NCI-H446 (cell line): ENCODE data around the gene PCIF1.
"Not testable (repeated sequence)": the region's sequence is repeated elsewhere in the genome, so short reads cannot be mapped to it uniquely, and the experiment has no call there.

ENCODE experiments used
- DNase-seq, 2 experiments: peaks; one replicate each; lab custom pipeline; 2025; lab: John Stamatoyannopoulos, UW

The PCIF1 gene

GRCh38 chr20:45967551-45968080 lies 33.1 kb downstream of the PCIF1 start:
- no peak for DNase-seq

DNA sequence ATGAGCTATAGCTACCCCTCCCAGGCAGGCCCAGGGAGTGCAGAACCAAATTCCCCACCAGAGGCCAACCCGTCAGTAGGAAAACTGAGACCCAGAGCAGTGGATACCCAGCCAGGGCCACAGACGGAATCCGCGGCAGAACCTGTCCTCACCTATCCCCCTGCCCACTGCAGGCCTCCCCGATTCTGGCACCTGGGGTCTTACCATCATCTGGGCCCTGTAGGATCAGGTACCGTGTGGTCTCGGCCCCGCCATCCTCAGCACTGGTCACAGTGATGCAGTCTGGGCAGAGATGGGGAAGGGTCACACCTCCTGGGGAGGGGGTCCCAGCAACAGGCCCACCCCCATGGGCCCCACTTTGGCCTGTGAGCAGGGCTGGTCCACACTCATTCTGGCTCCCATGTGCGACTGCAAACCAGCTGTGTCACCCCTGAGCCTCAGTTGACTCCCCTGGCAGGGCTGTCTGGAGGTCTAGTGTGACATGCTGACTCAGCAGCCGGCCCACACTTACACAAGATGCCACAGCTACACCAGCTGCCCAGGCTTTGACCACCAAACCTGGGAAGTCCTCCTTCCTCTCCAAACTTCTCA lies 33.7 kb downstream of the PCIF1 start:
- DNase-seq: no peak

GRCh38 chr20:45968801-45969711 lies 34.6 kb downstream of the PCIF1 start:
- DNase-seq: no peak

GRCh38 chr20:45969712-45970634 lies 35.5 kb downstream of the PCIF1 start:
- peak; percentile 43 to 76 for DNase-seq

- DNase-seq: no peak
These were observed 36.4 kb downstream of the PCIF1 start for GRCh38 chr20:45970646-45971424.

DNA sequence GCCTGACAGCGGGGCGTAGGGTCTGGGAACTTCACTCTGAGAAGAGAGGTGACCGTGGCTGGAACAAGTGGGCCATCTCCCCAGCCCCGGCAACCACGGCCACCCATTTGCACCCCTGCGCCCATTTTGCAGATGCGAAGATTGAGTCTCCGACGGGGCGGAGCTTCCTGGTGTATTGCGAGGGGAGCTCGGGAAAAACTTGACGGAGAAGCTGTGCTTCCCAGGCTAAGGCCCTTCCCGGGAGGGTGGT lies 36.9 kb downstream of the PCIF1 start:
- no peak for DNase-seq

DNA sequence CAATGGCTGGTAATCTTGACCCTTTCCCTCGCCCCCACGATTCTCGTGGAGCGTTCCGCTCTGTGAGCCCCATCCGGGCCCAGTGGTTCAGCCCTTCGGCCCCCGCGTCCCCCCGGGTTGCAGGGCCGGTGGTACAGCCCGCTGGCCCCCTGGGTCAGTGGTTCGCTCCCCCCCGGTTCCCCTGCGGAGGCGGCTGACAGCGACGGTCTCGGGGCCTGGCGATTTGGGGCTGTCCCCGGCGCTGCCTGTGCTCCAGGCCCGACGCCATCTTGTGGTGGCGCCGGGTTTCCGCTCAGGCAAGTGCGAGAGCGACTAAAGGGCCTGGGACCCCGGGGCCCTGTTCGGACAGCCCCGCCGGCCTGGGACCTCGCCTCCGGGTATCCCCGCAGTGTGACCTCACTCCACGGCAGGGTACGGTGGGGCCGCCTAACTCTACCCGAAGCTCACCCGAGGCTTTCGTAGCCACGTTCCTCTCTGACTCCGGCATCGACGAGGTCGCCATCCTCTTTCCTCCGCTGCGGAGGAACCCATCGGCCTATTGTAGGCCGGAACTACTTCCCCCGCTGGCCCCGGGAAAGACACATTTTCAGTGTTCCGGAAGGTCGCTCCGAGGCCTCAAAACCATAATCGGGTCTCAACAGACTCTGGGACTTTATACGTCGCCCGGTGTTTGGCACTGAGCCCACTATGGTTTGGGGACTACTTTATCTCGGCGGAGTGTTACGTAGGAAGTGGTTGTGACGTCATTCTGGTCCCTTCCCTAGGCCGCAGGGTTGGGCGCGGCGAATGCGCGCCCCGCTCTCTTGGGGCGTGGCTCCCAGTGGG lies 37.4 kb downstream of the PCIF1 start, which contains the start of gene ZNF335:
Gene ZNF335, minus strand, starts transcription at position 529 of the 825 bp plus-strand sequence. CDS start 793 bp downstream, outside the sequence.
- peak; percentile 96 to 97 for DNase-seq

DNA sequence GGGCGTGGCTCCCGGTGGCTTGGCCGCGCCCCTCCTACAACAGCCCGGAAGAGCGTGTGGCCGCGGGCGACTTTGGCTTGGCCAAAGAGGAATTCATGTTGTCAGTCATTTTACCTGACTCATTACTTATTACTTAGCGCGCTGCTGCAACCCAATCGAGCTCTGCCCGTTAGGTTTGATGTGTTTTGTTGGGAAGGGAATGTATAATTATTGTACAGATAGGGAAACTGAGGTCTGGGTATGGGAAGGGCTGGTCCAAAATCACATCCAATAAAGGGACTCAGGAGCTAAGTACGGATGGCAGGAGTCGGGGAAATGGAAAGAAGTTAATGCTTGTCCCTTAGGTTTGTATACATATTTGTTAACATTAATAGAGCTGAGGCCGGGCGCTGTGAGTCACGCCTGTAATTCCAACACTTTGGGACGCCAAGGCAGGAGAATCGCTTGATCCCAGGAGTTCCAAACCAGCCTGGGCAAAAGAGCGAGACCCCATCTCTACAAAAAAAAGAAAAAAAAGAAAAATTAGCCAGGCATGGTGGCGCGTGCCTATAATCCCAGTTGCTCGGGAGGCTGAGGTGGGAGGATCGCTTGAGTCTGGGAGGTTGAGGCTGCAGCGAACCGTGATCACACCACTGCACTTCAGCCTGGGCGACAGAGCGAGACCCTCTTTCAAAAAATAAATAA lies 38.2 kb downstream of the PCIF1 start:
- DNase-seq: no peak

- DNase-seq: no peak
These were observed 40.5 kb downstream of the PCIF1 start for GRCh38 chr20:45974896-45975565.

GRCh38 chr20:45975686-45976085 lies 41.2 kb downstream of the PCIF1 start:
- no peak for DNase-seq

- DNase-seq: no peak
These were observed 41.6 kb downstream of the PCIF1 start for GRCh38 chr20:45976086-45976485.

GRCh38 chr20:45981261-45981660 lies 46.8 kb downstream of the PCIF1 start:
- DNase-seq: no peak

DNA sequence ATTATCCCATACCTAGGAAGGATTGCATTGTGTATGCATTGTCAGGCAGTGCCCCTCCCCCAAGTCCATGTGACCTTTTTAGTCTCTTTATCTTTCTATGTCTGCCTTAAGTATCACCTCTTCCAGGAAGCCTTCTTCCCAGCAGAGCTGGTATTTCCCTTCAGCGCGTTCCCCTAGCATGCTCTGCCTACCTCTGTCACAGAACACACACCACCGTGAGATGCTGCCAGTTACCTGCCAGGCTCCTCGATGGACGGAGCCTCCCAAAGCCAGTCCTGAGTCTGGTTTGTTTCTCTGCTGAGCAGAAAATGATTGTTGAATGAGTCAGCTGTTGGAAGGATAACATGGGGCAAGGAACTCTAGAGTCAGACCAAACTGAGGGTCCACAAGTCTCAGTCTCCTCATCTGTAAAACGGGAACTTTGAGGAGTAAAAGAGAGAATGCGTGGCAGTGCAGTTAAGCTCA lies 48.8 kb downstream of the PCIF1 start:
- no peak for DNase-seq

DNA sequence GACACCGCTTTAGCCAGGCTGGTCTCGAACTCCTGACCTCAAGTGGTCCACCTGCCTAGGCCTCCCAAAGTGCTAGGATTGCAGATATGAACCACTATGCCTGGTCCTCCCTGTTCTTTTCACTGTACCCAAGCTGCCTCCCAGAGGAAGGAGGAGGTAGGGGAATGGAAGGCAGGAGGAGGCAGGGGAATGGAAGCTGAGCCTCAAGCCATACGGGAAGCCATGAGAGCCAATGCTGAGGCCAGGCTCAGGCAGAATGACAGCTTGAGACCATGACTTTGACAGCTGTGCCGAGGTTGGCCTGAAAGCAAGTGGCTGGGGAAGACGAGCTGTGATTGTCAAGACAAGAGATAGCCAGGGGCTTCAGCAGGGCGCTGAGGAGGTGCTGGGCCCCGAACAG lies 51.1 kb downstream of the PCIF1 start:
- DNase-seq: peak in 1 of 2 experiments; percentile 13

DNA sequence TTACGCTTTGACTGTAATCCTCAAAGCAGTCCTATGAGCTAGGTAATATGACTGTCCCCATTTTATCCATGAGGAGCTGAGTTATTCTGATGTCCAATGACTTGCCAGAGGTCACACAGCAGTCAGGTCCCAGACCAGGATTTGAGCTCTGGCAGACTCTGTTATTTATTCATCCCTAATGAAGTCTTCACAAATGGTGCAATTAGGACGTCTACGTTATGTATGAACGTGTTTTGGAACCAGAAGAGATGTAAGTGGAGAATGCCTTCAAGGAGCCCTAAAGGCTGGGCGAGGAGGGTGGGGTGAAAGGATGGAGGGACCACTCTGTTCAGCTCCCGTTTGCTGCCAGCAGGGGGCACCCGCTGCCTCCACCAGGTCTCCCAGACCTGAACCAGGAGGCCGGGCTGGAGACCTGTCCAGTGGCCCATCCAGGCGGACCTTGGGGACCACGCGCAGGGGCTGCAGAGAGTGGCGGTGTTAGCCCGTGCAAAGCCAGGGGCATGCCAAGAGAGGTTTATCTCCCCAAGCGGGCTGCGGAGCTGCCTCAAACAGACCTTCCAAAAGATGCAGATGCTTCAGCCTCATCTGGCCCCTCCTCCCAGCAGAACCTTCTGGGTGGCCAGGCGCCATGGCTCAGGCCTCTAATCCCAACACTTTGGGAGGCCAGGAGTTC lies 52.8 kb downstream of the PCIF1 start:
- DNase-seq: peak; percentile 12 to 56

- DNase-seq: not testable (repeated sequence)
These were observed 54.3 kb downstream of the PCIF1 start for GRCh38 chr20:45988830-45989229.

GRCh38 chr20:45991616-45992015 lies 57.1 kb downstream of the PCIF1 start:
- DNase-seq: no peak

GRCh38 chr20:45993197-45993951 lies 58.9 kb downstream of the PCIF1 start:
- no peak for DNase-seq
